ENCODE data around the gene BABAM2. TPM values are rescaled to one million over a fixed set of nuclear protein-coding genes. Genes with fewer than 3 reads are reported as not detected.

Gene BABAM2
- total and polyA plus RNA-seq, 2 experiments from 2014 or later: 17.8 to 21.5 TPM

- Mint-ChIP-seq H3K4me3 (no peak overlapping the region; the same call in 2 of the 3 replicates), H3K27me3 (ENCODE audit: insufficient read depth, low read depth, poor library complexity) (peaks cover 9% of the 10 kb centered on the region), H3K9me3 (no peaks in the 10 kb centered on the region; the same call in 2 of the 3 replicates), H3K4me1 (peaks cover 14% of the 10 kb centered on the region), H3K36me3 (ENCODE audit: low read depth) (no peaks in the 10 kb centered on the region), H3K27ac (no peak overlapping the region)
- H3K9me2 ChIP-seq (ENCODE audit: insufficient read depth): no peaks in the 10 kb centered on the region
- H3K27me3 ChIP-seq (ENCODE audit: insufficient read depth): no peaks in the 10 kb centered on the region
- DNase-seq (ENCODE audit: low spot score) (no peak), ATAC-seq (no peak)
- H2AFZ ChIP-seq: no peak overlapping the region
- no peak overlapping the region for H3K4me3 ChIP-seq
- TF ChIP-seq NANOG (IDR thresholded peaks at IDR 0.05; ENCODE audit: borderline replicate concordance) (no peak), JUNB (IDR thresholded peaks at IDR 0.05; ENCODE audit: unreplicated experiment) (no peak), REST (IDR thresholded peaks at IDR 0.05; ENCODE audit: unreplicated experiment) (no peak), EZH2phosphoT487 (IDR thresholded peaks at IDR 0.05; ENCODE audit: unreplicated experiment) (no peak), ZNF114 (CRISPR knock-in tag; IDR thresholded peaks at IDR 0.05) (no peak), EZH2 (IDR thresholded peaks at IDR 0.05; ENCODE audit: low read depth, unreplicated experiment) (no peak), ZNF462 (CRISPR knock-in tag; IDR thresholded peaks at IDR 0.05) (no peak), POLR2AphosphoS5 (IDR thresholded peaks at IDR 0.05; ENCODE audit: low read depth) (no peak), CREB1 (CRISPR knock-in tag; IDR thresholded peaks at IDR 0.05; ENCODE audit: low read depth) (no peak), CTCF (conservative IDR thresholded peaks at IDR 0.05; ENCODE audit: low read depth in 2 of 2) (no peak), STAT1 (IDR thresholded peaks at IDR 0.05; ENCODE audit: unreplicated experiment) (no peak), ZNF331 (CRISPR knock-in tag; IDR thresholded peaks at IDR 0.05; ENCODE audit: low read depth) (no peak), ETS1 (IDR thresholded peaks at IDR 0.05) (no peak)
- H3K27ac ChIP-seq (ENCODE audit: low read depth): no peak overlapping the region
- H3K36me3 ChIP-seq (ENCODE audit: insufficient read depth): no peaks in the 10 kb centered on the region
- no peak overlapping the region for H3K4me2 ChIP-seq
- no peaks in the 10 kb centered on the region for H4K20me1 ChIP-seq (replicated peaks; ENCODE audit: insufficient read depth)
- H3K79me2 ChIP-seq (replicated peaks; ENCODE audit: insufficient read depth): no peaks in the 10 kb centered on the region
- H3F3A ChIP-seq (replicated peaks; ENCODE audit: low read depth): no peaks in the 10 kb centered on the region
- no peaks in the 10 kb centered on the region for H3K4me1 ChIP-seq (ENCODE audit: insufficient read depth)
These were observed 445.9 kb downstream of the BABAM2 start for GRCh38 chr2:28336264-28336980.
